Stimulated activated CD8-positive, alpha-beta memory T cell treated with anti-CD3 and anti-CD28 coated beads, Interleukin-7, amount 100 ng/mL, for 24 hours (primary cell): ENCODE measurements around the gene NFYC.

Source experiments
- DNase-seq: peaks from one replicate; pipeline ENCODE4 v3.0.0-alpha.2; 2020; ENCODE audit warnings: low read depth

Gene NFYC

GRCh38 chr1:40739455-40740008, 48.0 kb downstream of the NFYC start:
- no peak for DNase-seq

DNA sequence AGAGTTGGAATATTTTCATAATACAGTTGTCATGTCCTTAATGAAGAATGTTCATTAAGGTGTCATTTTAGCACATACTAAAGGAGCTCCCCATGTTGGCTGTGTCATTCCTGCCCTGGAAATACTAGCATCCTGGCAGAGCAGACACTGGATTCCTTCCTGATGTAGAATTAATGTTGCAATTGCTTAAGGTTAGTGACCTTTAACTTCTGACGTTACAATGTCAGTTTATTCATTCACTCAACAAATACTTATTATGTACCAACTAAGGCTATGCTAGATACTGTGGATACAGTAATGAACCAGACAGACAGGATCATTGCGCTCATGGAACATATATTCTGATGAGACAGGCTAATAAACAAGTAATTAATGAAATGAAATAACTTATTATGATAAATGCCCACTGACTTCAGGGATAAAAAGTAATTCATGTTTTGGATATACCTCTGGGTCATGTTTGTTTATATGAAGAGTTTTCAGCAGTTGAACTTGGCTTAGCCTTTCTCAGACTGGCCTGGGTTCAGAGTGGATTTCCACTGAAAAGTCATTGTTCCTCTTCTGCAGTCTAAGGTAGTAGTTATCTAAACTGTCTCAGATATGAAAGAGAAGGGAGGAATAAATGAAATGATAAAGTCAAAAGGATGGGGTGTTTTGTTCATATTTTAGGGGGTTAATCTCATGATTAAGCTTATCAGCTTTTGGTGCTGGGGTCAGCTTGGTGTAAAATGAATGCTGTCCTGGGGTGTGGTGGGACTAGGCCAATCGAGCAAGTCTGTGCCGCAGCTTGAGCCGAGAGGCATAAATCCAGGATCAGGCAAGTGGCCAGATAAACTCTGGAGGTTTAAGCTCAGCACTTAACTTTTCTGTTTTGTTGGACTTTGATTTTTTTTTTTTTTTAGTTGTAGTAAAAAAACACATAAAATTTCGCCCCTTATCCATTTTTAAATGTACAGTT, 48.8 kb downstream of the NFYC start:
- no peak for DNase-seq

- no peak for DNase-seq
These were observed 49.7 kb downstream of the NFYC start for GRCh38 chr1:40740997-40741736.

DNA sequence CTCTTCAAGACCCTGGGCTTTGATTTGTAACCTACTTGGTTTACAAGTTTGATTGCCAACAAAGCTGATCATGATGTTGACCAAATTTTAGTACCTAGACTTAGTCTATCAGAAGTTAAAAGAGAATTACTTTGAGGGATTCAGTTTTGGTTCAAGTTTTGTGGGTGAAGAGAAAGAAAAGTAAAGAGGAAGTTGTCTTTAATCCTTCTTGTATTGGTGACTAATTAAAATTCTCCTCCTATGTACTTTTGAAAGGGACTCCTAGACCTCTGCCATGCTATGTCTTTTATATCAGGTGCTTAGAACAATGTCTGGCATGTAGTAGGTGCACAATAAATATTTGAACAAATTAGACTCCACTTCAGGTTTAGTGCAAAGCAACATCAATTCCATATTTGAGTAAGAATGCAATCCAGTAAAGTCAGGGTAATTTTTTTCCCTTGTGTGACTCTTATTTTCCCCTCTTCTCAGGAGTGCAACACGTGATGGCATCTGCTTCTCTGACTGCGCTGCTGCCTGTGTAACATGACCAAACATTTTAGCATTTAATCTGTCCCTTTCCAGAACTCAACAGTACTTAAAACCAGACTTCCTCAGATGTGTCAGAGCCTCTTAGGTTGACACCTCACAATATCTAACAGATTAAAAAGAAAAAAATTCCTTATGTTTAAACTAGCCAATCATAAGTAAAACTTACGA, 51.0 kb downstream of the NFYC start:
- DNase-seq: no peak

DNA sequence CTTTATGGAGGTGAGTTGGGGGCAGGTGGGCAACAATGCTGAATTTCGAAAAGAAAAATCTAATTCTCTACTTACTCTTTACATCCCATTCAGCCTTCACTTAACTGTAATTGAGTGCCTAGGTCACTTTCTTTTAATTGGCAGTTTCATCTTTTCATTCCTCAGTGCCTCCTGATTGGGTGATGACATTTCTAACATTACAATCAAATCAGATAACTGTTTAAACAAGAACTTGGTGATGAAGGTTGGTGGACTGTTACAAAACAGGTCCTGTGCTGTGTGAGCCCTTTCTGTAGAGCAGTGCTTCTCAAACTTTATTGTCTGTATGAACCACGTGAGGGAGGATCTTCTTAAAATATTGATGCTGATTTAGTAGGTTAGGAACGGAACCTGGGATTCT, 51.9 kb downstream of the NFYC start:
- DNase-seq: no peak

GRCh38 chr1:40743860-40744259, 52.4 kb downstream of the NFYC start:
- DNase-seq: no peak

DNA sequence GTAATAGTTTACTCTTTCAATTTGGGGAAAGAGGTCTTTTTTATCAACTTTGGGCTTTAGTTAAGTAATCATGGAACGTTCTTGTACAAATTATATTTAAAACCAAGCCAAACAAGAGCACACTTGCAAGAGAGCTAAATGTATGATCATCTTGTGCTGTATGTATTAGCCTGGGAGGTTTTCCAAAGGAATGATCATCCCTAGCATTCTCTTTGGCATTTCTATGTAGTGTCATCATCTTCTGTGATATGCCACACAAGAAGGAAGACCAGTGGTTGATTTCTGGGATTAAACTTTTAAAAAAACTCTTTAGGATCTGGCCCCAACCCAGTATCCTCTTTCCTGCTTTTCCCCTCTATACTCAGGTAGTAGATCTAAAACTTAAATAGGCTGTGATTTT, 53.7 kb downstream of the NFYC start:
- DNase-seq: no peak

DNA sequence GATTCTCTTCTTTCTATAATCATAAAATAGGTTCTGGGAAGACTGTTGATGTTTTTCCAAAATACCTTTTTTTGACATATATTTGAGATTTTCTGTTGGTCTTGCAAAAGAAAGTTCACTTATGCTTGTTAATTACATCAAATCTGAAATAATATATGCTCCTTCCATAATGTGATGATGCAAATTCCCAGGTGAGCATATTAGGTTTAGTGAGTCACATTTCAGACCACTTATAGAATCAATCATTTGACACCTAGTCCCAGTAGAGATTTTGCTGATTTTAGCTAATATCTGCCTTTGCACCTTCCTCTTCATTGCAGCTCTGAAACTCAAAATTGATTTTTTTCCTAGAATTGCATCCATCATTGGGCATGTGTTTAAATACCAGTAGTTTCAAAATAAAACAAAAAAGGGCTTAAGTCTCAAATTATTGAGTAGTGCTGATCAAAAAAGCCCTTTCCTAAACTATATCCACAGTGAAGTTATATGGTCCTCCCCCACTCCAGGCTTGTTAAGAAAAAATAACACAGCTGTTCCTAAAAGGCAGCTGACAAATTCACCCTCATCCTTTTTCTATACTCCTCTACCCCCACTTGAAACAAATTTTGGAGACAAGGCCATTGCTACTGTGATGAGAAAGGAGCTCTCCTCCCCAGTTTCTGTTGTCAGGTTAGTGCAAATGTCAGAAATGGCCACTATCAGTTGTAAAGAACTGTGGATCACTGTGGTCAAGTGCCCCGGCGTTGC, 55.0 kb downstream of the NFYC start:
- DNase-seq: no peak

GRCh38 chr1:40748841-40749718, 57.6 kb downstream of the NFYC start:
- DNase-seq: no peak

DNA sequence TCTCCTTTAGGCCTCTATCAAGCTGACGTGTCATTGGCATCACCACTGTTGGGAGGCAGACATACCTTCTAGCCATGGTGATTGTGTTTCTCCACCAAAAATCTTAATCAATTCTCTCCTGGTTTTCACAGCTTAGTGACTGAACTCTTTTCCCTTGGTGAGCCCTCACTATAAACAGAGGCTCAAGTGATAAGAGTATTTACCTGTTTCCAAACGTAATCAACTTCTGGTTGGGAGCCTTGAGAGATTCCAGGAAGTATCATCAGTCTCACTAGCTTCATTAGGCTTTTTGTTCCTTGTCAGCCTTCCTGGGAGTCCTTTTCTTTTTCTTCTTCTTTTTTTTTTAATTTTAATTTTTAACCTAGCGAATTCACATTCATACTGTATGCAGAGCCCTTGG, 58.3 kb downstream of the NFYC start:
- DNase-seq: no peak

GRCh38 chr1:40750451-40750908, 59.0 kb downstream of the NFYC start:
- DNase-seq: no peak

DNA sequence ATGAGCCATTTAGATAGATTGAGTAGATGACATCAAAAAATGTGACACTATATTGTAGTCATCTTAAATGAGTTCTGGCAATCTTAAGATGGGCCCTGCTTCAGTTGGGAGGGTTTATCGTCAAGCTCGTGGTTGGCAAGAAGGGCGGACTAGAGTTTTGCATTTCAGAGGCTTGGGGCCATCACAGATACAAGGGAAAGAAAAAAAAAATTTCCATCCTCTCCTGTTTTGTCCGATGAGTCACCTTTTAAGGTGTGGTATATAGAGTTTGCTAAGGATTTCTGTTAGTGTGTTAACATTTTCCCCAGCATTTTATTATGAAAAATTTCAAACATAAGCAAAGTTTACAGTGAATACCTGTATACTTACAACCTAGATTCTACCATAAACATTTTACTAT, 60.3 kb downstream of the NFYC start:
- no peak for DNase-seq

DNA sequence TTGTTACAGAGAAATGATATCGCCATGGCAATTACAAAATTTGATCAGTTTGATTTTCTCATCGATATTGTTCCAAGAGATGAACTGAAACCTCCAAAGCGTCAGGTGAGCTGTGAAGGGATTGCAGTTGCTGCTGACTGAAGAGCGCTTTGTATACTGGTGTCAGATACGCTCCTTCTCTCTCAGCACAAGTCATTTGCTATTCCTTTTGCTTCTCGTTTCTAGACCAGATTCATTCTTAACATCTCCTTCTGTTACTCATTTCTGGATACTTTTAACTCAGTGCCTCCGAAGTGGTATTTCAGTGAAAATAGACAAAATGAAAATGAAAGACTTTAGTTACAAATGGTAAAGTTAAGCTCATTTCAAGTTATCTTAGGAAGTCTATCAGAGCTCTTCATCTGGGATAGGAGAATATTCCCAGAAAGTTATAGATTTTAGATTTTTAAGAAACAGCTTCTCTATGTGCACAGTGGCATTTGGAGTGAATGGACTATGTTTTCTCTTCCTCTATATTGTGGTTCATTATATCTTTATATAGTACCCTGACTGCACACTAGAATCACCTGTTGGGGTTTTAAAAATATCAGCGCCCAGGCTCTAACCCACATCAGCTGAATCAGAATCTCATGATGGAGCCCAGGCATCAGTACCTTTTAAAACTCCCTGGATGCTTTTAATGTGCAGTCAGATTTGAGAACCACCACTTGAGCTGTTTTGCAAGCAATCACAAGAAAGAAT, 61.8 kb downstream of the NFYC start:
- DNase-seq: no peak

DNA sequence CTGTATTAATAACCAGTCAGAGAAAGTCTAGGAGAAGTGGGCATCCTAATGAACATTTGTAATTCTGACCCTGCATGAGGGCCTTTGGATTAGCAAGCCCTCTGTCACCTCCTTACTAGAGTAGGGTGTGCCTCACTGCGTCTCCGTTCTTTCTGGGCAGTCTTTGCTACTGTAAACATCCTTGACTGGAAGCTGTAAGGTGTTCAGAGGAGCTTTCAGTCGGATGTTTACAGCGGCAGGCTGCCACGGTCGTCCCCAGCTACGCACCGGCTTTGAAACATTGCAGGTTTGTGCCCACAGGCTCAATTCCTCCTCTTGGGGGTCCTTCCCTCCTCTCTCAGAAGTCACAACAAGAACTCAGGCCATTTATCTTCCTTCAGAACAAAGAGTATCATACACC, 62.7 kb downstream of the NFYC start:
- no peak for DNase-seq

- DNase-seq: no peak
These were observed 63.6 kb downstream of the NFYC start for GRCh38 chr1:40755067-40755466.

GRCh38 chr1:40756523-40756922, 65.0 kb downstream of the NFYC start:
- DNase-seq: no peak

GRCh38 chr1:40757084-40757483, 65.6 kb downstream of the NFYC start:
- DNase-seq: no peak

DNA sequence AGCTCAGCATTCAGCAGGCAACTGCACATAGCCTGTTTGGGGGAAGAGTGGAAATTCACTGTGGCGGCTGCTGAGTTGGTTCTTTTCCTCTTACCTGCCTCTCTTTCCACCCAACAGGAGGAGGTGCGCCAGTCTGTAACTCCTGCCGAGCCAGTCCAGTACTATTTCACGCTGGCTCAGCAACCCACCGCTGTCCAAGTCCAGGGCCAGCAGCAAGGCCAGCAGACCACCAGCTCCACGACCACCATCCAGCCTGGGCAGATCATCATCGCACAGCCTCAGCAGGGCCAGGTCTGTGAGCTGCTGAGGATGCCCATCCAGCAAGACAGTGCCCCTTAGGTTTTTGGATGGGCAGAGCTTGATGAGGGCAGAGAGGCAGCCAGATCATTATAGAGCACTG, 66.5 kb downstream of the NFYC start:
- DNase-seq: no peak

GRCh38 chr1:40758578-40759343, 67.3 kb downstream of the NFYC start:
- DNase-seq: no peak
